Esophagus (tissue), 2 donors: ENCODE data around the gene ACHE. TPM values are rescaled to one million over a fixed set of nuclear protein-coding genes. Genes with fewer than 3 reads are reported as not detected.
"Not testable (repeated sequence)": the region's sequence is repeated elsewhere in the genome, so short reads cannot be mapped to it uniquely, and the experiment has no call there.

Experiments used
- H3K27ac ChIP-seq, 2 donors: one replicate each; pipeline ENCODE4 v1.5.1; 2013; ENCODE audit warnings: low read depth in 2 of 2, mild to moderate bottlenecking in 2 of 2, inconsistent platforms in 1 of 2, low read length in 1 of 2, moderate library complexity in 1 of 2
- H3K27me3 ChIP-seq, 2 donors: one replicate each; pipeline ENCODE4 v1.6.1; 2013; ENCODE audit warnings: low read length in 2 of 2, control low read depth in 1 of 2, mild to moderate bottlenecking in 1 of 2; ENCODE audit not compliant: insufficient read depth in 2 of 2, control insufficient read depth in 1 of 2
- H3K36me3 ChIP-seq, 2 donors: one replicate each; pipeline ENCODE4 v1.6.1; 2013; ENCODE audit warnings: low read length in 1 of 2; ENCODE audit not compliant: control insufficient read depth in 2 of 2, insufficient read depth in 2 of 2
- H3K4me1 ChIP-seq, 2 donors: one replicate each; pipeline ENCODE4 v1.6.1; 2013; ENCODE audit warnings: low read length in 1 of 2; ENCODE audit not compliant: control insufficient read depth in 2 of 2, insufficient read depth in 2 of 2
- H3K4me3 ChIP-seq, 2 donors: one replicate each; pipeline ENCODE4 v1.5.1; 2013; ENCODE audit warnings: low read length in 2 of 2, mild to moderate bottlenecking in 2 of 2, low read depth in 1 of 2, moderate library complexity in 1 of 2
- H3K9me3 ChIP-seq, 2 donors: one replicate each; pipeline ENCODE4 v1.6.1; 2013; ENCODE audit warnings: mild to moderate bottlenecking in 2 of 2, low read depth in 1 of 2, low read length in 1 of 2, moderate library complexity in 1 of 2; ENCODE audit not compliant: control insufficient read depth in 2 of 2, insufficient read depth in 1 of 2
- WGBS, 2 donors: extraction: QIAGEN DNeasy Blood & Tissue Kit; methylation state at CpG; one replicate each; pipeline ENCODE4 v1.1.7; 2013; 5-methylcytosine and 5-hydroxymethylcytosine counted together
- polyA plus RNA-seq, 2 donors: library from polyadenylated mRNA; stranded (reverse); fragments of 200-250 nt; gene quantifications; one replicate each; pipeline ENCODE4 v1.2.3, GENCODE V29; 2013
- donor health status: healthy with polysubstance abuse.
- donor health status: Bipolar disorder and iron deficiency.

The ACHE gene
- polyA plus RNA-seq, 2 donors, result 0.52 to 1.4 TPM

GRCh38 chr7:100919779-100920437 is 24.2 kb upstream of the ACHE start:
- not testable (repeated sequence) for H3K27me3 ChIP-seq, H3K4me1 ChIP-seq, H3K9me3 ChIP-seq, H3K36me3 ChIP-seq, H3K4me3 ChIP-seq, H3K27ac ChIP-seq
- WGBS, 2 donors, result 69 to 70% methylated on average over 9 of the region's 9 CpGs

GRCh38 chr7:100919335-100919734 is 23.6 kb upstream of the ACHE start:
- 86 to 92% methylated on average over 5 of the region's 5 CpGs for WGBS, 2 donors

GRCh38 chr7:100914879-100915447 is 19.3 kb upstream of the ACHE start:
- Histone ChIP-seq H3K9me3 (no peaks in the 10 kb centered on the region), H3K4me3 (no peak overlapping the region), H3K36me3 (no peaks in the 10 kb centered on the region), H3K27ac (no peak overlapping the region), H3K4me1 (no peaks in the 10 kb centered on the region), H3K27me3 (no peaks in the 10 kb centered on the region)
- WGBS, 2 donors, result 82 to 84% methylated on average over 8 of the region's 8 CpGs

More at GRCh38 chr7:100919335-100919734, 23.6 kb upstream of the ACHE start:
- H3K4me1 ChIP-seq, H3K27ac ChIP-seq, H3K9me3 ChIP-seq, H3K4me3 ChIP-seq, H3K27me3 ChIP-seq, H3K36me3 ChIP-seq: not testable (repeated sequence)

GRCh38 chr7:100914208-100914878 is 18.7 kb upstream of the ACHE start:
- H3K9me3 ChIP-seq, result no peaks in the 10 kb centered on the region
- 73 to 93% methylated on average over 15 of the region's 15 CpGs for whole genome bisulfite sequencing, 2 donors
- no peak overlapping the region for H3K4me3 ChIP-seq
- no peaks in the 10 kb centered on the region for H3K4me1 ChIP-seq
- H3K27me3 ChIP-seq, result no peaks in the 10 kb centered on the region
- no peak overlapping the region for H3K27ac ChIP-seq
- no peaks in the 10 kb centered on the region for H3K36me3 ChIP-seq

DNA sequence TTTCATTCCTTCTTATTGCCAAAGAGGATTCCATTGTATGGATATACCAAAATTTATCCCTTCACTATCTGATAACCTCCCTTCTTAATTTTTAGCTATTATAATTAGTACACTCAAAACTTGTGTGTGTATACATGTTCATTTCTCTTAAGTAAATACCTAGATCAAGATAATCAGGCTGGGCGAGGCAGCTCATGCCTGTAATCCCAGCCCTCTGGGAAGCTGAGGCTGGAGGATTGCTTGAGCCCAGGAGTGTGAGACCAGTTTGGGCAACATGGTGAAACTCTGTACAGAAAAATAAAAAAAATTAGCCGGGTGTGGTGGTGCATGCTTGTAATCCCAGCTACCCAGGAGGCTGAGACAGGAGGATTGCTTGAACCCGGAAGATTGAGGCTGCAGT is 15.8 kb upstream of the ACHE start:
- 69 to 74% methylated on average over 3 of the region's 3 CpGs for WGBS, 2 donors

DNA sequence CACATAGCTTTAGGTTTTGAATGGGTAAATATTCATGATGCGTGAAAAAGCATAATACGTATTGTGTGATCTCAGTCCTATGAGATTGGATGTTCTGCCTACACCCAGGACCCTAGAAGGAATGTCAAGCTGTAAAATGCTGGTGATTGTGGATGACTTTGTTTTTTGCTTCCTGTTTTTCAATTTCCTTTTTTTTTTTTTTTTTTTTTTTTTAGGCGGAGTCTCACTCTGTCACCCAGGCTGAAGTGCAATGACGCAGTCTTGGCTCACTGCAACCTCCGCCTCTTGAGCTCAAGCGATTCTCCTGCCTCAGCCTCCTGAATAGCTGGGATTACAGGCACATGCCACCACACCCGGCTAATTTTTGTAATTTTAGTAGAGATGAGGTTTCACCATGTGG is 14.8 kb upstream of the ACHE start:
- not testable (repeated sequence) for H3K36me3 ChIP-seq, H3K4me3 ChIP-seq, H3K9me3 ChIP-seq, H3K27ac ChIP-seq, H3K4me1 ChIP-seq, H3K27me3 ChIP-seq
- 68 to 70% methylated on average over 6 to 7 of the region's 7 CpGs for WGBS, 2 donors

More for the DNA sequence above, 15.8 kb upstream of the ACHE start:
- Histone ChIP-seq H3K4me1 (no peaks in the 10 kb centered on the region), H3K9me3 (no peaks in the 10 kb centered on the region), H3K27me3 (no peaks in the 10 kb centered on the region), H3K4me3 (no peak overlapping the region), H3K36me3 (no peaks in the 10 kb centered on the region), H3K27ac (no peak overlapping the region)

DNA sequence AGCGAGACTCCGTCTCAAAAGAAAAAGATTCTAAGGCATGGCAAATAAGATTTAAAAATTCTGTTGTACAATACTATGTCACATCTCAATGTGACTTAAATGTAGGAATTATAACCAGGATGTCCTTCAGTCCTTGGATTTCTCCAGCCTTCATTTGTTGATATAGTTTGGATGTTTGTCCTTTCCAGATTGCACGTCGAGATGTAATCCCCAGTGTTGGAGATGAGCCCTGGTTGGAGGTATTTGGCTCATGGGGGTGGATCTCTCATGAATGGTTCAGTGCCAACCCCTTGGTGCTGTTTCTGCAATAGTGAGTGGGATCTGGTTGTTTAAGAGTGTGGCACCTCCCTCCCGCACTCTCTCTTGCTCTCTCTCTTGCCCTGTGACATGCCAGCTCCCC is 12.8 kb upstream of the ACHE start:
- Histone ChIP-seq H3K27ac (no peak overlapping the region), H3K4me1 (no peaks in the 10 kb centered on the region), H3K27me3 (no peaks in the 10 kb centered on the region), H3K36me3 (no peaks in the 10 kb centered on the region), H3K4me3 (no peak overlapping the region), H3K9me3 (no peaks in the 10 kb centered on the region)
- WGBS, 2 donors, result 95 to 98% methylated on average over 5 of the region's 5 CpGs

- Histone ChIP-seq H3K27me3 (no peaks in the 10 kb centered on the region), H3K4me1 (no peaks in the 10 kb centered on the region), H3K36me3 (no peaks in the 10 kb centered on the region), H3K4me3 (no peak overlapping the region), H3K9me3 (peaks cover 0 to 3% of the 10 kb centered on the region in 2 donors), H3K27ac (no peak overlapping the region)
- 74 to 83% methylated on average over 7 of the region's 7 CpGs for WGBS, 2 donors
These were observed 7.0 kb upstream of the ACHE start for GRCh38 chr7:100902638-100903037.

- WGBS, 2 donors, result 48 to 54% methylated on average over 5 of the region's 5 CpGs
- Histone ChIP-seq H3K27ac (no peak overlapping the region), H3K4me1 (no peaks in the 10 kb centered on the region), H3K36me3 (no peaks in the 10 kb centered on the region), H3K27me3 (no peaks in the 10 kb centered on the region), H3K9me3 (peaks cover 0 to 3% of the 10 kb centered on the region in 2 donors), H3K4me3 (no peak overlapping the region)
These were observed 6.2 kb upstream of the ACHE start for GRCh38 chr7:100901921-100902332.

GRCh38 chr7:100900978-100901377 is 5.3 kb upstream of the ACHE start:
- Histone ChIP-seq H3K9me3 (peaks cover 0 to 3% of the 10 kb centered on the region in 2 donors), H3K27ac (no peak overlapping the region), H3K4me1 (peaks cover 0 to 7% of the 10 kb centered on the region in 2 donors), H3K4me3 (no peak overlapping the region), H3K27me3 (peaks cover 0 to 9% of the 10 kb centered on the region in 2 donors), H3K36me3 (no peaks in the 10 kb centered on the region)
- 82 to 90% methylated on average over 2 of the region's 2 CpGs for WGBS, 2 donors
